Activated CD4-positive, CD25-positive, alpha-beta regulatory T cell treated with anti-CD3 and anti-CD28 coated beads, Interleukin-2, amount 50 U/mL, for 72 hours (primary cell): ENCODE measurements around the gene CHCHD6.

Source experiments
- DNase-seq: peaks from one replicate; pipeline ENCODE4 v3.0.0; 2021

The CHCHD6 gene

DNA sequence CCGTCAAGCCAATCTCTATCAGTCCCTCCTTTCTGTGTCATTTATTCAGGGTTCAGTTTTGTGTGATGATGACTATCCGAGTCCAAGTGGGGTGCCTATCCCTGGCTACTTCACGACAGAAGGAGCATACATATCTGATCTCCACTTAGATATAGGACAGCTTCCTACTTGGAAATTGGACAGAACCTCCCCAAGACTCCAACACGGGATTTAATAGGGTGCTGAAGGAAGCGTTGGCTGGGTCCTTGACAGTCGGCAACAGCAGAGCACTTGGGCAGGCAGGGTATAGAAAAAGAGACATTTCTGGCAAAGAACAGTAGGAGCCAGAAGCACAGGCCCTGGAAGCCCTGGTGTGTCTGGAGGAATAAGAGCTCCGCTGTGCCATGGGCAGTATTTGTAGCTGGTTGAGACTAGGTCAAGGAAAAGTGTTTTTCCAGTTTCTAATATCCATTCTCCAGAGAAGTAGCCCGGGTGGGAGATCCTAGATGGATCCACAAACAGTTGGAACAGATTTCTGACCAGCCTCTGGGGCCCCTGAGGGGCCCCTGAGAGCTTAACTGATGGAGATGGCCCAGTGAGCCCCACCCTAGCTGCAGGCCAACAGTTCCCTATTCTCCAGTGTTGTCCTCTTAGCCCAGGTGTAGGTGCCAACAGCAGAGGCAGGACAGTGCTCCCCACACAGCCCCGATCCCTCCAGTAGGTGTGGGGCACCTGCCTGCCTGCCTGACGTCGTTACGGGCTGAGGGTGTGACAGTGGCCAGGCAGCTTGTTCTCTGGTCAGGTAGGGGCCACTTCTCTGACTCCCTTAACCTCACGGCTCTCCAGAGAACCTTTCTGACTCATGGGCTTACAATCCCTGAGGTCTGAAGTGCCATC, 130.8 kb downstream of the CHCHD6 start:
- DNase-seq, result no peak

DNA sequence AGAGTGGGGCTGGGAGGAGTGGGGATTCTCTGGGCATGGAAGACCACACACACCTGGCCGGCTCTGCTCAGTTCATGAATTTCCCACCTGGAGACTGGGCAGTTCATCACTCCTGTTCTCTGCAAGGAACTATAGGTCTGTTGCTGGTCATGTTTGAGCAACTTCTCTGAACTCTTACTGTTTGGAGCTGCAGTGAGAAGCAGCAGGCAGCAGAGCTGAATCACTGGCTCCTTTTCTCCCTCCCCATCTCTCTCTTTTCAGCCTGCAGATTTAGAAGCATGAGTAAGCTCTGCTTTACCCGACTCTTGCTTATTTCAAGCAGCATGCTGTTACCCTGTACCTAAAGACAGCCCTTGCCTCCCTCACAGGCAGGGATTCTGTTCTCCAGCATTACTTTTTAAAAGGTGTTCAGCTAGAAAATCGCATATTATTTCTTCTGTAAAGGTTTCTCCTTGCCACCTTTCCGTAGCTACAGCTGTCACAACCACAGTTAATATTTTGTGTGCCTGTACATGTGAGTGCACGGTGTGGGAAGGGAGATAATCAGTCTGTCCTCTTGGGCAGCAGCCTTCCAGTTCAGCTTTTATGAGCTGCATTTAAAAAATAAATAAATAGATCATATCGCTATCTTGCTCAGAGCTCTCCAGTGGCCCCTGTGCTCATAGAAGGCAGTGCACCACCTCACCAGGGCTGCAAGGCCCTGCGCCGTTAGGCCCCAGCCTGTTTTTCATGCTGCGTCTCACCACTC, 131.6 kb downstream of the CHCHD6 start:
- no peak for DNase-seq

DNA sequence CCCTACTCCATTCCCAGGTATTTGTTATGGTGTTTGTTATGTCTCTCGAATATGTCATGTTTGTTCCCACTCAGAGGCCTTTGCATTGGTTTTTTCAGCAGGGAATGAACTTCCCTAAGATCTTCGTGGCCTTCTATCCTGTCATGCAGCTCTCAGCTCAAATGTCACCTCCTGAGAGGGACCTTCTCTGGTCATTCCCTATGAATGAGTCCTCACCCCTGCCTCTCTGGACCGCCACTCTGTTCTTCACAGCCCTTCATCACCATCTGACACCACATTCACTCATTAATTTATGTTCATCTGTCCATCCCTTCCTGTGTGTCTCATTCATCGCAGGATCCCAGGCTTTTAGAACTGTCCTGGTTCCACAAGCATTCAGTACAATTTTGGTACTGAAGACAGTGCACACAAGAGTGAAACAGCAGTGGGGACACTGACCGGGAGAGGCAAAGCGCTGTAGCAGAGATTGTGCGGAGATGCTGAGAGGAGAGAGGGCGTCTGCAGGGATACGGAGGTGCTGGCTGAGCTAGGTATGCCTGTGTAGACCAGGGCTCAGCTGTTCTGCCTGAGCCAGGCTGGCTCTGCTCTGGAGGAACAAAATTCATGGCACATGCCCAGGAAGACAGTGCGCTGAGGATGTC, 132.3 kb downstream of the CHCHD6 start:
- no peak for DNase-seq

DNA sequence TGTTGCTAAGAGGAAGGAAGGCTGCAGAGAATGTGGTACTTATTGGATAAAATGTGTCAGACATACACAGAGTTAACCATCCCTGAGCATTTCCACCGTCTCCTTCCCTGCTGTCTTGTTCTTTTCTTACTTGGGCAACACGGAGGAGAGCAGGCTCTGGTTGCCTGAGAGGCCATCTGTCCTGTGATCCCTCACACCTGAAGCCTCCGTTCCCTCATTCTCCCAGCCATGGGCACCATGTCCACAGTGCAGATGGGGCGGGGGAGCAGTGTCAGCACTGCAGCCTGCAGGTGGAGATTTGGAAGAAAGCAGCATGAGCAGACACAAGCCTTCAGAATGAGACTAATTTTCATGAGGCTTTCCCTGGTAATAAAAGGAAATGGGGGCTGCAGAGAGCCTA, 133.7 kb downstream of the CHCHD6 start:
- no peak for DNase-seq

DNA sequence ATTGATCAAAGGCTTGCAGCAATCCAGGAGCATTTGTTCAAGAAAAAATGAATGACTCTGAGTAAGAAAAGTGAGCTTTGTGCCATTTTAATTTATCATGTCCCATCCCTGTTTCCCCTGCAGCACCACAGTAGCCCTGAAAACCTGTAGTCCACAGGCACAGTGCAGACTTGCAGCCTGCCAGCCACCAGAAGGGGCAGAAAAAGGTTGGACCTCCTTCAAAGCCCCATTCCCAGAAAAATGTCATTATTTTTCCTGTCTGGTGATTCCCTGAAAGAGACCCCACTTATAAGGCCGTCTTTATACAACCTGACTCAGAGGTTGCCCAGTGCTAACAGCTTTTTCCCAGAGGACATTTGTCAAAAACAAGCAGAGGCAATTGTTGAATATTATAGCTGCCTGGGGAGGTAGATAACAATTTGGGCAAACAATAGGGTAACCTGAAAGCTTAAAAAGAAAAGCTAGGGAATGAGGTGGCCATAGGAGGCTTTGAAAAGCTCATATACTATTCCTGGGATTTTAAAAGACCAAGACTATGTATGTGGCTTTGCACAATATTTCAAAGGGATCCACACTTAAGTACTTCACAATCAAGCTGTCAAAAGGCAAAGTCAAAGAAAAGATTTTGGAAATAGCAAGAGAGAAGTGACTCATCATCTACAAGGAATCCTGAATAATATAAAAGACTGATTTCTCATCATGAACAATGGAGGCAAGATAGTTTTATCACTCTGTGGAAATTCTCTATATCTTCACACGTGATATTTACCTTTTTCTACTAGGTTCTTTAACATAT, 142.1 kb downstream of the CHCHD6 start:
- no peak for DNase-seq

DNA sequence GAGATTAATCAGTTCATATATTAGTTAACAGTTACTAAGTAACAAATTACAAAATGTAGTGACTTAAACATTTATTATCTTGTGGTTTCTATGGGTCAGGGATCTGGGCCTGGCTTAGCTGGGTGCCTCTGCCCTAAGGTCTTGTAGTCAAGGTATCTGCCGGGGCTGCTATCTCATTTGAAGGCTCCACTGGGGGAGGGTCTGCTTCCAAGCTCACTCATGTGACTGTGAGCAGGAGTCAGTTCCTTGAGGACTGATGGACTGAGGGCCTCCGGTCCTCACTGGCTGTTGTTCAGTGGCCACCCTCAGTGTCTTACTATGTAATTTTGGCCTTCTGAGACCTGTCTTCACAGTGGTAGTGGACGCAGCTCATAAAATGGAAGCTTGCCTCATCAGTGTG, 143.0 kb downstream of the CHCHD6 start:
- no peak for DNase-seq

DNA sequence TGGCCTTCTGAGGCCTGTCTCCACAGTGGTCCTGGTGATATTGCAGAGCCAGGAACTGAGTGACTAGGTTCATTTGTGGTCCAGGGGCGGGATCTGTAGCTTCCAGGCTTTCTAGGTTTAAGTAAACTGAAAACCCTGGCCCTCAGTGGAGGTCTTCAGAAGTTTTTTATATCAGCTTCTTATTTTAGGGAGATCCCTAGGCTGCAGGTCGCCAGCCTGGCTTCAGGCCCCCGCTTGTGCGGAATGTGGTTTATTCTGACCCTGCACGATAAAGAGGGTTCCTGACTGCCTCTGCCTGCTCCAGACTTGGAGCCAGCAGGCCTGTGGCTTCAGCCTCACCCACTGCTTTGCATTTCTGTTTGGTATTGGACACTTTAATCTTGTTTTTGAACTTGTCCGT, 145.0 kb downstream of the CHCHD6 start:
- no peak for DNase-seq

DNA sequence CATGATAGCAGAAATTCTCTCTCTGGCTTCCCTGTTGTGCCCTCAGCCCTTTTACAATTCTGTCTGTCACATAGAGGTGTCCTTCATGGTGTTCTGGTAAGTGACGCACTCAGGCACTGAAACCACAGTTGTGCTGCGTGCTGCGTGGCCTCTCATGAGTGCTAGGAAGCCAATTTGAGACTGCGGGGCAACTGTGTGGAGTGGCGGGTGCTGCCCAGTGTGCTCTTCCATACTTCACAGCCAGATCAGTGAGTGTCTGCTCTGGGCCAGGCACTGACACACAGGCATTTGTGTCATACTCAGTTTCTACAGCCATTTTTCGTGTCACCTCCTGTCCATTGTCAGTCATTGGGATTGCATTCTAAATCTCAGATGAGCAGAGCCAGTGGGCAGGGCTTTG, 145.7 kb downstream of the CHCHD6 start:
- no peak for DNase-seq

DNA sequence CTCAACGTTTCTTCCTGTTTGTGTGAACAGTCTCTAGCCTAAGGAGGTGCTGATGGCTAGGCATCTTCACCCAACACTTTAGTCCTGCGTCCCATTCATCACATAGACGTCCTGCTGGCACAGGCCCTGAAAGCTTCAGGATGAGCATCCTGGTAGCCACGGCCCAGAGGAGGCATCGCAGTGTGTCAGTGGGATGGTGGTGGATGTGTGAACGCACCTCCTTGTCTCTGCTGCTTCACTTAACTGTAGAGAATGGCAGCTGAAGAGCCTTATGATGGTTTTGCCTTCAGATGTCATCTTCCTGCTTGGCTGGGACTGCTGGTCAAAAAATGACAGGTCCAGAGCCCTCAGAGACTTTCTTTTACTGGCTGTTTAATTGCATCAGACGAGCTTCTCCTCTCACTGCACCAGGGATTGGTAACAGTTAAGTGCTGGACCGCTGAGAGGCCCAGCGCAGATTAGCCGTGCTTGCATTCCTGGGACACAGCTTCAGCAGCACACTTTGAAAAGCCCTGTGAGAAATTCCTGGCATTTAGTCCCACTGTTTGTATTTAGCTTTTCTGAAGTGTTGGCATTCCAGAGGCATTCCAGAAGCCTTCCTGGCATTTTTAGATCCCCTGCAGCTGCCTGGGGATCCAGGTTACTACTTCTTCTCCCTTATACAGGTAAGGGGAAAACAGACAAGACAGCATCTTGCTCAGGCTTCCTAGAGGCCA, 146.5 kb downstream of the CHCHD6 start:
- DNase-seq, result no peak

DNA sequence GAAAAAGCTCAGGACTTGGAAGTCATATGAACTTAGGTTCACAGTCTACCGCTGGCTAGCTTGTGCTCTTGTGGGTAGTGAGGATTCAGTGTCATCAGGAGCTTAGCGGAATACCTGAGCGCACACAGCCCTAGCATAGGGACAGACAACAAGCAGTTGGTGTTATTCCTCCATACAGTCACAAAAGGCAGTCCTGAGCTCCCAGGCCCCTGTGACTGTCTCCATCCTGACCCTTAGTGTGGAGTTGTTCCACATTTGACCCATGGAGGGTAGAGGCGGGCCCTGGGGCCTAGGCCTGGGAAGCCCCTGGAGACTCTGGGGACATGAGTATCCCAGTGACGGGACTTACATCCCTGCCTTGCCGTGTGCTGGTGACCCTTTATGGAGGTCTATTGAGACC, 147.3 kb downstream of the CHCHD6 start:
- no peak for DNase-seq

DNA sequence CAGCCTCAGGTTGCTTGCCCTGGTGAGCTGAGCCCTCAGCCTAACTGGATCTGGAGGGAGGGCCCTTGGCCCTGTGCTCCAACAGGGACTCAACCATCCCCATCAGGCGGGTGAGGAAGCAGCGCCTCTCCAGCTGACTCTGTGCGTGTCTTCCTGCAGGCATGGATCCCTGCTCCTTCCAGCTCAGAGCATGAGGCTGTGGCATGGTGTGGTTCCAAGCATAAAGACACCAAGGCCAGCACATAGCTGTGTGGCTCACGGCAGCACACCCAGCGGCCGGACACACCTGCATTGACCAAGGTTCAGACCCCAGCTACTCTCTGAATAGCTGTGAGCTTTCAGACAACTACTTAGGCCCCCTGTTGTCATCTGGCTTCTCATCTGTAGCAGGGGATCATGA, 147.9 kb downstream of the CHCHD6 start:
- DNase-seq, result no peak

DNA sequence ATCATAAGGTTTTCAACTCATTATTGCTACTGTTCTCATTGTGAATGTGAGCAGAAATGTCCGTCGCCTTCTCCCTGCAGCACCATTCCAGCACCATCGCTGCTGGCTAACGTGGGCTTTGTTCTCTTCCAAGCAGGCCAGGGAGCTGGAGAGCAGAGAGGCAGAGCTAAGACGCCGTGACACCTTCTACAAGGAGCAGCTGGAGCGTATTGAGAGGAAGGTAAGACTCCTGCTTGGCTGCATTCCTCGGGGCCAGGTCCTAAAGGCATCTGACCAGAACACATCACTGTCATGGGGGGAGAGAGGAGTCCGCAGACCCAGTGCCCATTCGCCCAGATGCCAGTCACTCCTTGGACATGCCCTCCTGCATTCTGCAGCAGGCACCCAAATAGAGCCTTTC, 148.5 kb downstream of the CHCHD6 start:
- DNase-seq, result no peak

DNA sequence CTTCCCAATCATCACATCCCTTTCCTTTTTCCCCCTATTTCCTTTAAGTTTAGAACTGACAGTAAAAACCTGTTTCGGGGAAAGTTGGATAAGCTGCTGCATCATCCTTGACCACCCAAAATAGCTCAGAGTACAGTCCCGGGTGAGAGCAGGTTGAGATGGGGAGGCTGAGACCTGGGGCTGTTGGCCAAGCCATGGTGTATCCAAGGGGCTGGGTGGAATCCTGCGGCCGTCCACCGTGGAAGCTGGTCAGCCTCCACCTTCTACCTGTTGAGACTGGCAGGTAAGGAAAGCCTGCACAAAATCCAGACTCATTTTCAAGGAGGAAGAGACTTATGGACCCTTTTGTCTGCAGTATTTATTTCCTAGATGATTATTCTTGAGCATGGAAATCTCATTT, 150.6 kb downstream of the CHCHD6 start:
- DNase-seq, result no peak

DNA sequence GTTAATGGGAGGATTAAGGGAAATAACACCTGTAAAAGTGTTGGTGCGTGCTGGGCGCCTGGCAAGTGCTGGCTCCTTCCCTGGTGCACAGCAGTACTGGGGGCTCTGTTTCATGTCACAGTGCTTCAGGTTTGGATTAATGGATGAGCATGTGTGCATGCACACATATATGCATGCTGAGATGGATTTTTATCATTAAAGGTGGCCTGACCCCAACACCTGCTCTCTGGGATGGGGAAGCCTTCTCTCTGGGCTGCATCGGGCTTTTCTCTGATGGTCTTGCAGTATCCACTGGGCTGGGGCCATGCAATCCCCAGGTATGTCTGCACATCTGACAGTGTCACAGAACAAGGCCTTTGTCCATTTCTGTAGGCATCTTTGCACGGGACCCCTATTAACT, 151.3 kb downstream of the CHCHD6 start:
- no peak for DNase-seq

DNA sequence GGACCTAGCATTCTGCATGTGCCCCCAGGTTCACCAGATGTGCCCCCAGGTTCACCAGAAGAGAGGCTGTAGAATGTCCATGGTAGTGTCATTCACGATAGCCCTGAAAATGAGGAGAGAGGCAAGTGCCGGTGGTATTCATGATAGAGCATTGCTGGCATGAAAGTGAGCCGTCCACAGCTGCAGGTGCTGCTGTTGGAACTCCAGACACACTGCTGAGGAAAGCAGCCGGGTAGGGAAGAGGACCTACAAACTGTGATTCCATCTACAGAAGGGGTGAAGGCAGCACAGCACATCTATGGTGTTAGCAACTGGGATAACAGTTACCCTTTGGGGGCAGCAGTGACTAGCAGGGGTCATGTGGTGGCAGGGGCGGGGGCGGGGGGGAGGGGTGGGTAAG, 153.9 kb downstream of the CHCHD6 start:
- DNase-seq, result no peak

DNA sequence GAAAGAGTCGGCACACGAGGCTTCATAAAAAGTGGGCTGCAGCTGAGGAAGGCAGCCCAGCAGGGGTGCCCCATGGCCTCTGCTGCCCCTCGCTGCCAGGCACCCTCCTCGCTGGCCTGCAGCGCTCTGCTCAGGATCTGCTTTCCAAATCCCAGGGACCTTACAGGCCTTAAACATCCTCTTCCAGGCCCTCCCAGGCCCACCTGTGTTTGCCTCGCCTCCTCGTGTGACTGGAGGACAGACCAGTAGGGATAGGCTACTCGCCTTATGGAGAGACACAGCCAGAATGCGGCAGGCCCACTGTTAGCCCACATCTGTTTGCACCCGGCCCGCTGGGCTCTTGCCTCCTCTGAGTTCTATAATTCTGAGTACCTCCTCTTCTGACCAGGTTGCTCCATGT, 154.4 kb downstream of the CHCHD6 start:
- no peak for DNase-seq

DNA sequence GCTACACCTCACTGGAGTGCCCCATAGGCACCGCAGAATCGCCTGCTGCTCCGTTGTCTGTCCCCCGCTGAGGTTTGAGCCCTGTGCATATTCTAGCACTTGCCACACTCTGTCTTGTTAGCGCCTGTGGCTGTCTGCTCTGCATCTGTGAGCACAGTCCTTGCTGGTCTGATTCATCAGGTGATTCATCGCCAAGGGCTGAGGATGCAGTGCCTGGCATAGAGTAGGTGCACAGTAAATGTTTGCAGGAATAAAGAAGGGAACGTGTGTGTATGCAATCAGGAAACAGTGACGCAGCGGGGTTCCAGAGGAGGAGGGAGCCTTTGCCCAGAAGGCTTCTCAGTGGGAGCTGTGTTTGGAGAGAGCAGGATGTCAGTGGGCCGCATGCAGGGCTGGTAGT, 154.8 kb downstream of the CHCHD6 start:
- no peak for DNase-seq

DNA sequence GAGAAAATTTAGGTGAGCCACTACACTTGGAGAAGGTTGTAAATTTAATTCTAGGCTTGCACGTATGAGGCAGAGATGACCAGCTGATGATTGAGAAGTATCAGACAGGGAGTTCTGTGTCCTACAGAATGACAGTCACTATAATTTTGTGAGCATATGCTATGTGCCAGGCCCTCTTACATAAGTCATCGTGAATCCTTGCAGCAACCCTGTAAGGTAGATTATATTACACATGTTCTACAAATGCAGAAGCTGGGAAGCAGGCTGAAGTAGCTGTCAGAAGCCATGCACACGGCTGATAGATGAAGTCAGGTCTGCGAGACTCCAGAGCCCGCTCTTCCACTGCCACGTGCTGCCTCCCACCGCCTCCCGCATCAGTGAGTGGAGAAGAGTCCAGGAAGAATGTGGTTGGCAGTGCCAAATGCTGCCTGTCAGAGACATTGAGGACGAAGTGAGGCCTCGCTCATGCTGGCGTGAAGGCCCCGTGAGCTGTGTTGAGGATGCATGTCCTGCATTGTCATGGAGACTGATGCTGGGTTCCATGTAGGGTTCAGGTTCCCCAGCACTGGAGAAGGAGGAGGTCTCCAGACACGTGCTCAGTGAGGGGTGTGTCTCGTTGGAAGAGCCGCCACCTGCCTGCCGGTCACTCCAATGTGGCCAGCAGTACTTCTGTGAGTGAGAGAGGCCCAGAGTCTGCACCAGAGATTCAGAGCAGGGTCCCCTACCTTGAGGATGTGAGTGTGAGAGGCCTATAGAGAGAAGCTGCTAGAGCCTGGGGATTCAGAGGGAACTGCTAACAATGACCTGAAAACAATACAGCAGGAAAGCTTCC, 155.6 kb downstream of the CHCHD6 start:
- DNase-seq, result no peak

DNA sequence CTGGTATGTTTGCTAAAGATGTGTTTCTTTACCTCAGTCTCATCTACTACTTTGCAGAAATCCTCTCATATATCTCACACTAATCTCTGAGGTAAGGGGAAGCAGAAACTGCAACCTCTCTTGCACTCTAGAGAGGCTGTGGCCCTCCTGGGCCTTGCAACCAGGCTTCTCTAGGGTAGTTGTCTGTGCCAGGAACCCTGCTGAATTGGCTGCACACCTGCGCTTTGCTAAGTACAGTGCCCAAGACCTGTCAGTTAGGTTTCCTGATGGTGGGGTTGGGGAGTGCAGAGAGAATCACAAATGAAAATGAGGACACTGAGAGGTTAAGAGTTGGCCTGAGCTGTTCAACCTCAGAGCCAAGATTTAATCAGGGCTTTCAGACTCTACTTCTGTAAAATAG, 161.7 kb downstream of the CHCHD6 start:
- no peak for DNase-seq

DNA sequence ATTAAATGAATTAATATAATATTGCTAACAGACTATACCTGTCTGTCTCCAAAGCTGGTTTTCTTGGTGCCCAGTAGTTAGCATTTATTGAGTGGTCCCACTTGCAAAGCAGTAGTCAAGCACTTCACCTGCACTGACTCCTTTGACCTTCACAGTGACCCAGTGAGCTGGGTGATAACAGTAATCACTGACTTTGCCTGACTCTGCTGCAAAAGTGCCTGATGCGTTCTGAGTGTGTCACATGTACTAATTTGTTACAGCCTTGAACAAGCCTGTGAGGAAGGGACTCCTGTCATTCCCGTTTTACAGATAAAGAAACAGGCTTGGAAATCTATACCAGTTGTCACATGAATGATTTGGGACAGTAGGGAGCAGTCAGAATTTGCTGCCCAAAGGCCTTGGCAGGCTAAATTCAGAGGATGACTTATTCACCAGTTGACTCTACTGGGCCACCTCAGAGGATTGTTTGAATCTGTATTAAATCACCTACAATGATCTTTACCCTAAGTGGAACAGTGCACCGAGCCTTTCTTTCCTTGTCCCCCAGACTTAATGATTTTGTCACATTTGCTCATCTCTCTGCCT, 162.2 kb downstream of the CHCHD6 start:
- no peak for DNase-seq
